ENCODE results near the gene PPM1G. TPM values are rescaled to one million over a fixed set of nuclear protein-coding genes. Genes with fewer than 3 reads are reported as not detected.

PPM1G gene
- total RNA-seq, 1 donor from 2014 or later = 95.3 TPM

GRCh38 chr2:27376151-27376865 is 33.1 kb downstream of the PPM1G start:
- peaks cover 23% of the 10 kb centered on the region for H3K36me3 Mint-ChIP-seq
- no peak overlapping the region for H3K27ac Mint-ChIP-seq
- H3K4me1 Mint-ChIP-seq (ENCODE audit: unreplicated experiment) = peaks cover 34% of the 10 kb centered on the region
- no peak overlapping the region for H3K4me3 Mint-ChIP-seq
- H3K9me3 Mint-ChIP-seq = no peaks in the 10 kb centered on the region
- no peak for TF ChIP-seq CTCF (conservative IDR thresholded peaks at IDR 0.05)
- no peaks in the 10 kb centered on the region for H3K27me3 Mint-ChIP-seq
- DNase-seq (ENCODE audit: extremely low spot score, unreplicated experiment) = no peak

GRCh38 chr2:27375513-27376099 is 33.8 kb downstream of the PPM1G start:
- Mint-ChIP-seq H3K4me3 (no peak overlapping the region), H3K9me3 (no peaks in the 10 kb centered on the region), H3K4me1 (ENCODE audit: unreplicated experiment) (peaks cover 29% of the 10 kb centered on the region), H3K36me3 (peaks cover 20% of the 10 kb centered on the region), H3K27me3 (no peaks in the 10 kb centered on the region), H3K27ac (no peak overlapping the region)
- no peak for TF ChIP-seq CTCF (conservative IDR thresholded peaks at IDR 0.05)
- no peak for DNase-seq (ENCODE audit: extremely low spot score, unreplicated experiment)

- Mint-ChIP-seq H3K27me3 (no peaks in the 10 kb centered on the region), H3K27ac (no peak overlapping the region), H3K4me3 (no peak overlapping the region), H3K9me3 (no peaks in the 10 kb centered on the region), H3K36me3 (peaks cover 21% of the 10 kb centered on the region), H3K4me1 (ENCODE audit: unreplicated experiment) (peaks cover 29% of the 10 kb centered on the region)
- no peak for DNase-seq (ENCODE audit: extremely low spot score, unreplicated experiment)
- TF ChIP-seq CTCF (conservative IDR thresholded peaks at IDR 0.05) = no peak
Observed at GRCh38 chr2:27373567-27373966, 35.8 kb downstream of the PPM1G start.

- peaks cover 21% of the 10 kb centered on the region for H3K36me3 Mint-ChIP-seq
- H3K4me1 Mint-ChIP-seq (ENCODE audit: unreplicated experiment) = peaks cover 29% of the 10 kb centered on the region
- no peak for TF ChIP-seq CTCF (conservative IDR thresholded peaks at IDR 0.05)
- H3K27ac Mint-ChIP-seq = peak overlapping the region; percentile 99
- H3K27me3 Mint-ChIP-seq = no peaks in the 10 kb centered on the region
- no peaks in the 10 kb centered on the region for H3K9me3 Mint-ChIP-seq
- DNase-seq (ENCODE audit: extremely low spot score, unreplicated experiment) = no peak
- H3K4me3 Mint-ChIP-seq = peak overlapping the region; percentile 69
Observed at GRCh38 chr2:27372937-27373336, 36.5 kb downstream of the PPM1G start.

- Mint-ChIP-seq H3K4me3 (peak overlapping the region; percentile 96), H3K9me3 (no peaks in the 10 kb centered on the region), H3K27me3 (no peaks in the 10 kb centered on the region), H3K36me3 (peaks cover 27% of the 10 kb centered on the region), H3K27ac (peak overlapping the region; percentile 99), H3K4me1 (ENCODE audit: unreplicated experiment) (peaks cover 26% of the 10 kb centered on the region)
- DNase-seq (ENCODE audit: extremely low spot score, unreplicated experiment) = no peak
- no peak for TF ChIP-seq CTCF (conservative IDR thresholded peaks at IDR 0.05)
Observed at GRCh38 chr2:27370816-27371620, 38.4 kb downstream of the PPM1G start.
